ENCODE results near the gene TRIO. TPM values are rescaled to one million over a fixed set of nuclear protein-coding genes. Genes with fewer than 3 reads are reported as not detected.

TRIO gene
- polyA plus RNA-seq, 2 donors = 10.3 to 22.8 TPM

DNA sequence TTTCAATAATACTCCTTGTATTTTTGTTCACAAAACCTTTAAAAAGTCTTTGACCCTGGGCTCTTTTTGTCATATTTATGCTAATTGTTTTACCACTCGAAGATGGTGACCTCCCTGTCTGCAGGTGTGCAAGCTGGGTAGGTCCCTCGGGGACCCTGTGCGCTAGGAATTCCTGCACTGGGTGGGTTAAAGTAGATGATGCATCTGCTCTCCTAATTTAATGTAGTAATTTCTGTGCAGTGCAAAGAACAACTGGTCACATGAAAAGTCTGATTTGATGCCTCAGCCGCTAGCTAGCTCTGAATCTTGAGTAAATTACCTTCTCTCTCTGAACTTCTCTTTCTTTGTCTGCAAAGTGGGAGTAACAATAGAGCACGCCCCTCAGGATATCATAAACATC, 299.4 kb downstream of the TRIO start:
- Histone ChIP-seq H3K4me3 (ENCODE audit: low read depth in 1 of 2, low read length in 2 of 2) (no peak overlapping the region), H3K36me3 (ENCODE audit: control insufficient read depth in 2 of 2, insufficient read depth in 2 of 2, low read length in 1 of 2) (peaks cover 0 to 2% of the 10 kb centered on the region in 2 donors), H3K27ac (ENCODE audit: low read depth in 2 of 2, low read length in 1 of 2) (no peak overlapping the region), H3K27me3 (ENCODE audit: control insufficient read depth in 1 of 2, insufficient read depth in 2 of 2, low read length in 2 of 2) (no peaks in the 10 kb centered on the region), H3K9me3 (ENCODE audit: control insufficient read depth in 2 of 2, insufficient read depth in 1 of 2, low read depth in 1 of 2, low read length in 1 of 2) (no peaks in the 10 kb centered on the region), H3K4me1 (ENCODE audit: control insufficient read depth in 2 of 2, insufficient read depth in 2 of 2, low read length in 1 of 2) (no peaks in the 10 kb centered on the region)
- WGBS, 2 donors = 83 to 85% methylated on average over 5 of the region's 5 CpGs

DNA sequence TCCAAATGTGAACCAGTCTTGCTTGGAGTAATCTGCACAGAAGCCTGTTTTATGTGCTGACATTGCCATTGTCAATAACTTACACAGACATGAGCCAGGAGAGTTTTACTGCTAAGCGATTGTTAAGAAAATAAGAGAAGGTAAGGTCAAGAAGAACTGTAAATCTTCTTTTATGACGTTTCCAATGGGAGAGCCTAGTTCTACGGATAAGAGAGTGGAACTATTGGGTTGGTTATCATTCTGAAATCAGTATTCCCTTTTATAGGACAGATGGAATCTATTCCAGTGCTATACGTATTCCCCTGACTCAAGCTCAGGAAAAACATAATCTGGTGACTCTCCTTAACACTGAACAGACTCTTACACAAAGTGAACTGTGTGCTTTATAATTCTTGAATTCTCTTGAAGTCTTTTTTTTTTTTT, 300.5 kb downstream of the TRIO start:
- H3K4me3 ChIP-seq (ENCODE audit: low read depth in 1 of 2, low read length in 2 of 2) = no peak overlapping the region
- H3K4me1 ChIP-seq (ENCODE audit: control insufficient read depth in 2 of 2, insufficient read depth in 2 of 2, low read length in 1 of 2) = peaks cover 0 to 3% of the 10 kb centered on the region in 2 donors
- 81 to 87% methylated on average over 4 of the region's 4 CpGs for WGBS, 2 donors
- H3K27ac ChIP-seq (ENCODE audit: low read depth in 2 of 2, low read length in 1 of 2) = no peak overlapping the region
- H3K27me3 ChIP-seq (ENCODE audit: control insufficient read depth in 1 of 2, insufficient read depth in 2 of 2, low read length in 2 of 2) = no peaks in the 10 kb centered on the region
- H3K9me3 ChIP-seq (ENCODE audit: control insufficient read depth in 2 of 2, insufficient read depth in 1 of 2, low read depth in 1 of 2, low read length in 1 of 2) = no peaks in the 10 kb centered on the region
- peaks cover 0 to 2% of the 10 kb centered on the region in 2 donors for H3K36me3 ChIP-seq (ENCODE audit: control insufficient read depth in 2 of 2, insufficient read depth in 2 of 2, low read length in 1 of 2)

DNA sequence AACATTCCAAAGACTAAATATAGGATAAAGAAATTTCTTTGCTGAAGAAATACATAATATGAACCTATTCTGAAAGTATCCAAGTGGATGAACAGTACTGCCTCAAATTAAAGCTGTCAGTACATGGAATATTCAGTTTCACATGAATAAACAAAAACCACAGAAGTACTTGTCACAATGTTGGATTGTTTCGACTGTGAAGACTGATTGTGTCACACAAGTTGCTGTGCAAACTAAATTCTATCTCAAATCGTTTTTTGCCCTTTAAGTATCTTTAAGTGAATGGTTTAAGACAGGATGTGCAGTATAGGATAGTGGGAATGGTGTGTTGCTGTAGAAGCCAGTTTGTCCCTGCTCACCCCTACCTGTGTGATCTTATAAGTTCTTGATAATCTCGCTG, 301.0 kb downstream of the TRIO start:
- Histone ChIP-seq H3K27me3 (ENCODE audit: control insufficient read depth in 1 of 2, insufficient read depth in 2 of 2, low read length in 2 of 2) (no peaks in the 10 kb centered on the region), H3K9me3 (ENCODE audit: control insufficient read depth in 2 of 2, insufficient read depth in 1 of 2, low read depth in 1 of 2, low read length in 1 of 2) (no peaks in the 10 kb centered on the region), H3K27ac (ENCODE audit: low read depth in 2 of 2, low read length in 1 of 2) (no peak overlapping the region), H3K36me3 (ENCODE audit: control insufficient read depth in 2 of 2, insufficient read depth in 2 of 2, low read length in 1 of 2) (peaks cover 0 to 2% of the 10 kb centered on the region in 2 donors), H3K4me1 (ENCODE audit: control insufficient read depth in 2 of 2, insufficient read depth in 2 of 2, low read length in 1 of 2) (peaks cover 0 to 5% of the 10 kb centered on the region in 2 donors), H3K4me3 (ENCODE audit: low read depth in 1 of 2, low read length in 2 of 2) (no peak overlapping the region)
- 65 to 71% methylated on average over 3 of the region's 3 CpGs for WGBS, 2 donors

DNA sequence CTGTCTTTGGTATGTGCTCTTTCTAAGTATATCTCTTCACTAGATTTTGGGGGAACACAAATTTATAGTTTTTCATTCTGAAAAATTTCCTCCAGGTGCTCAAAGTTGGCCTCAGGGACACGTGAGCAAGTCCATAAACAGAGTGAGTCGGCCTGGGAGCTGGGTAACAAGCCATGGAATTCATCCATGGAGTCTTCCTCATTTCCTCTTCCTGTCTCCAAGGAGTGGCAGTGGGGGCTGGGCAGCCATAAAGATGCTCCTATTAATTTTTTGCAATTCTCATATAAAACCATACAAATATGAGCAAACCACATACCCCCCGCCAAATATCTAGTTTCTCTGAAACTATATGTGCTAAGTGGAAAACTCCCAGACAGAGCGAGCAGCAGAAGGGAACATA, 301.9 kb downstream of the TRIO start:
- Histone ChIP-seq H3K27ac (ENCODE audit: low read depth in 2 of 2, low read length in 1 of 2) (no peak overlapping the region), H3K9me3 (ENCODE audit: control insufficient read depth in 2 of 2, insufficient read depth in 1 of 2, low read depth in 1 of 2, low read length in 1 of 2) (no peaks in the 10 kb centered on the region), H3K4me1 (ENCODE audit: control insufficient read depth in 2 of 2, insufficient read depth in 2 of 2, low read length in 1 of 2) (peaks cover 0 to 8% of the 10 kb centered on the region in 2 donors), H3K4me3 (ENCODE audit: low read depth in 1 of 2, low read length in 2 of 2) (no peak overlapping the region), H3K27me3 (ENCODE audit: control insufficient read depth in 1 of 2, insufficient read depth in 2 of 2, low read length in 2 of 2) (no peaks in the 10 kb centered on the region), H3K36me3 (ENCODE audit: control insufficient read depth in 2 of 2, insufficient read depth in 2 of 2, low read length in 1 of 2) (peaks cover 0 to 2% of the 10 kb centered on the region in 2 donors)
- 69 to 72% methylated on average over 4 of the region's 4 CpGs for WGBS, 2 donors

DNA sequence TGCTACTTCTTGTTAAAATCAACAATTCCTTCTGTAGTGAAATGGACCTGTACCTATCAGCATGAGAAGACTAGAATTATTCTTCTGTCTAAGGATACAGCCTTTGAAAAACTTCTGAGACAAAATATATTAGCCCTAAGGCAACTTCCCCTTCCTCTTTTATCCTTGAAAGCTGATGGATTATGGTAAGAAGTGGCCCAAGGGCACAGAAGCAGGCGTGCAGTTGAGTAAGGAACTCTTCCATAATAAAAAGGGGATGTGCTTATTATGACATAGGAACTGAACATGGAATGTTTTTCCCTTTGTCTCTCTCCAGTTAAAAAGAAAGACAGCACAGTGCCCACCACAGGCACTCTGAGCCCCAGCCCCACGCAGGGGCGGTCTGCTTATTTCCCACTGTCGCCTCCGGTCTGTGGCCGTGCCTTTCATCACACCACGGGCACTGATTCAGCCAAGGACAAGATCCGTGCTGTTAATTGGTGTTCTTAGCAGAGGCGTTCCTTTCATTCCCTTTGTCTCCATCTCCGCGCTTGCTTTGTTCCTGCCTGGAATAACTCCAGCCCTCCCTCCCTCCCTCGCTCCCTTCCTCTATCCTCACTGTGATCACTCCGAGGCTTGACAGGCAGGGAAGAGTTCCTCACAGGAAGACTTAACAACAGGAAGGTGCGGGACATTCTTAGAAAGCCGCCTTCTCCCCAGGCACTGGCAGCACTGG, 302.6 kb downstream of the TRIO start:
- Histone ChIP-seq H3K9me3 (ENCODE audit: control insufficient read depth in 2 of 2, insufficient read depth in 1 of 2, low read depth in 1 of 2, low read length in 1 of 2) (no peaks in the 10 kb centered on the region), H3K36me3 (ENCODE audit: control insufficient read depth in 2 of 2, insufficient read depth in 2 of 2, low read length in 1 of 2) (no peaks in the 10 kb centered on the region), H3K27me3 (ENCODE audit: control insufficient read depth in 1 of 2, insufficient read depth in 2 of 2, low read length in 2 of 2) (no peaks in the 10 kb centered on the region), H3K4me1 (ENCODE audit: control insufficient read depth in 2 of 2, insufficient read depth in 2 of 2, low read length in 1 of 2) (peaks cover 0 to 8% of the 10 kb centered on the region in 2 donors), H3K27ac (ENCODE audit: low read depth in 2 of 2, low read length in 1 of 2) (peak overlapping the region in 1 of 2 donors; percentile 47), H3K4me3 (ENCODE audit: low read depth in 1 of 2, low read length in 2 of 2) (no peak overlapping the region)
- WGBS, 2 donors = 42 to 60% methylated on average over 15 of the region's 15 CpGs

DNA sequence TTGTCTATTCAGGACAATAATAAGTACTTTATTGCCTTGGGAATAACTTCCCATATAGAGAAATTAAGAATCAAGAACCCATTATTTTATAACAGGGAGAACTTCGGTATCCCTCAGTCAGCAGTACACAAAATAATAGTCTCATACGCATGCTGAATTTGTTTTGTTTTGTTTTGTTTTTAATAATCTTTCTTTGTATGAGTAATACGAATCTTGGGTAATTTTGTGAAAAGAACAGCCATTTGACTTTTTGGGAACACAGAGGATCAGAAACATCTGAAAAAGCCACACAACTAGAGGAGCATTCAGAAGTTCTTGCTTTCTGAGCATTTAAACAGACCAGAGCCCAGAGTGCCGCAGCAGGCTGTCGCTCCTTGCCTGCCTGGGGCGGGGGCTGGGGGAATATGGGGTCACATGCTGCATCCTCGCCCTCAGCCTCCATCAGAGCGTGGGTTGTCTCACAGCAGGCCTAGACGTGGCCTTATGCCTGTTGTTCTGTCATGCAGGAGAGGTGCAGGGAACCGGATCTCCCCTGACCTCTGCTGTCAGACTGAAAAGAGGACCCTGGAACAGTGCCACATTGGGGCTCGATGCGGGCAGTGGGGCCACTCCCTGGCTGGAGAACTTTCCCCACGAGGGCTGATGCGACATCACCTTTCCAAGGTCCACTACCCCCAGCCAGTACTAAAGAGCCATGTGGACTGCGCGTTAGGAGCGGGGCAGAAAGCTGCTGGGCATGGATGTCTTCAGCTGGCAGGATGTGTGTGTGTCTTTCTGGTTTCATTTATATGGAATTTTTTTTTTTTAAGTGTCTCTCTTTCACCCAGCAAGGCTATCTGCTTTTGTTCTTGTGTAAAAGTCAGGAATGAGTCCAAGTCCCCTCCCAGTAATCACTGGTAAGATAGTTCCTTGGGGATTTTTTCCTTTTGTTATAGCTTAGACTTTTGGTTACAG, 305.1 kb downstream of the TRIO start:
- Histone ChIP-seq H3K36me3 (ENCODE audit: control insufficient read depth in 2 of 2, insufficient read depth in 2 of 2, low read length in 1 of 2) (no peaks in the 10 kb centered on the region), H3K4me1 (ENCODE audit: control insufficient read depth in 2 of 2, insufficient read depth in 2 of 2, low read length in 1 of 2) (peaks cover 0 to 8% of the 10 kb centered on the region in 2 donors), H3K9me3 (ENCODE audit: control insufficient read depth in 2 of 2, insufficient read depth in 1 of 2, low read depth in 1 of 2, low read length in 1 of 2) (no peaks in the 10 kb centered on the region), H3K27ac (ENCODE audit: low read depth in 2 of 2, low read length in 1 of 2) (peak overlapping the region; percentile 17 to 25), H3K4me3 (ENCODE audit: low read depth in 1 of 2, low read length in 2 of 2) (no peak overlapping the region), H3K27me3 (ENCODE audit: control insufficient read depth in 1 of 2, insufficient read depth in 2 of 2, low read length in 2 of 2) (no peaks in the 10 kb centered on the region)
- WGBS, 2 donors = 70 to 74% methylated on average over 17 of the region's 17 CpGs

DNA sequence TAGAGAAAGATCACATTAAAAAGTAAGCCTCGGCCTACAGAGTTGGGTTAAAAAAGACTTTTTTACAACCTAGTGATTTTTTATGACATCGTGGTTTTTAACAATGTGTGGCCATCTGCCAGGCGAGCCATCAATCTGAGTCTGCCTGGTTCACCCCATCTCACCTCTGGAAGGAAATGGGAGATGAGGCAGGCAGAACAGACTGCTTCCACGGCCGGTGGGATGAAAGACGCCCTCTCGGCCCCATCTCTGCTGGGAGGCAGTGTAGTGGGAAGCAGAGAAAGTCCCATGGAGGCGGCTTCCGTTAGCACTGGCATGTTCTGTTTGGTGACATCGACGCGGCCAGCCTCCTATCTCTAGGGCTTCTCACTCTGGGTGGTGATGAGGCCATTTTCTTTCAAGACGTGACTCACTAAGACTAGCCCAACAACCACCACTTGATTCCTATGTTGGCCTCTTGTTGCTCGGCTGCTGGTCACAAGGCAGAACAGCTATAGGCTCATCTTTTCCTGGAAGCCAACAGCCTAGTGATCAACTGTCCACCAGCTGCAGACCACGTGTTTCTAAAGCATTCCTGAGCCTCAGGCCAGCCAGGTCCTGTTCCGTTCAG, 306.0 kb downstream of the TRIO start:
- 79 to 81% methylated on average over 16 of the region's 16 CpGs for WGBS, 2 donors
- no peaks in the 10 kb centered on the region for H3K9me3 ChIP-seq (ENCODE audit: control insufficient read depth in 2 of 2, insufficient read depth in 1 of 2, low read depth in 1 of 2, low read length in 1 of 2)
- peak overlapping the region; percentile 47 to 56 for H3K27ac ChIP-seq (ENCODE audit: low read depth in 2 of 2, low read length in 1 of 2)
- no peaks in the 10 kb centered on the region for H3K27me3 ChIP-seq (ENCODE audit: control insufficient read depth in 1 of 2, insufficient read depth in 2 of 2, low read length in 2 of 2)
- no peaks in the 10 kb centered on the region for H3K36me3 ChIP-seq (ENCODE audit: control insufficient read depth in 2 of 2, insufficient read depth in 2 of 2, low read length in 1 of 2)
- H3K4me1 ChIP-seq (ENCODE audit: control insufficient read depth in 2 of 2, insufficient read depth in 2 of 2, low read length in 1 of 2) = peaks cover 0 to 8% of the 10 kb centered on the region in 2 donors
- no peak overlapping the region for H3K4me3 ChIP-seq (ENCODE audit: low read depth in 1 of 2, low read length in 2 of 2)

DNA sequence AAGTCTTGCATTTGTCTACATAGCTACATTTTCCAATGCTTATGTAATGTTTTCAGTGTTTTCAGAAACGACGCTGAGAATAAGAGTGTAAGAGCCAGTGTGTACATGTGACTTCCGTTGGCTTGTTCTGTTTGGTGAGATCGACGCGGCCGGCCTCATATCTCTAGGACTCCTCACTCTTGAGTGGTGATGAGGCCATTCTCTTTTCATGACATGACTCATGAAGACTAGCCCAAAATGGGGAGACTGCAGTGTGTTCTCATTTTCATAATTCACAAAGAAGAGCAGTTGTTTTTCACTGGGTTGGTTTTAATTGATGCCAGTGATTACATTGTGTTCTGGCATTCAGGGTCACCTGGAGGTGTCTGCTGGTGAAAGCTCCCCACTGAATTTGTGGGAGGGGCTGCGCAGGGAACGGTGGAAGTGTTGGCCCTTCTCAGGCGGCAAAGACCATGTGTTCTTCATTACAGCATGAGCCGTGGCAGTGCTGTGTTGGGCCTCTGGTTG, 306.9 kb downstream of the TRIO start:
- peaks cover 0 to 8% of the 10 kb centered on the region in 2 donors for H3K4me1 ChIP-seq (ENCODE audit: control insufficient read depth in 2 of 2, insufficient read depth in 2 of 2, low read length in 1 of 2)
- H3K36me3 ChIP-seq (ENCODE audit: control insufficient read depth in 2 of 2, insufficient read depth in 2 of 2, low read length in 1 of 2) = no peaks in the 10 kb centered on the region
- no peak overlapping the region for H3K4me3 ChIP-seq (ENCODE audit: low read depth in 1 of 2, low read length in 2 of 2)

DNA sequence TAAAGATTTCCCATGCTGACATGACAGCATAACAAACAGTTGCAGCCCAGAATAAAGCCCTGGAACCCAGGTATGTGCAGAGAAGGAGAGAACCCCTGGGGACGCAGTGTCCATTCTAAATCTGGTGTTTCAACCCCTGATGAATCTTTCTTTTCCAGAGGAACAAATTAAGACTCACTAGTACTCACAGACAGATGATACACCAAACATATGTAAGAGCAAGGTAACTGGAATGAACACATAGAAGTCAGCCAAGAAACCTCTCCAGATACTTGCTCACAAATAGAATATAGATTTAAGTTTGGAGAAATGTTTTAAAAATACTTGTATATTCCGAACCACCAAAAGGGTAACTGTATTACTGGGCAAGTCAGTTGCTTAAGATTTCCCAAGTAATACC, 307.6 kb downstream of the TRIO start:
- no peak overlapping the region for H3K4me3 ChIP-seq (ENCODE audit: low read depth in 1 of 2, low read length in 2 of 2)
- no peaks in the 10 kb centered on the region for H3K27me3 ChIP-seq (ENCODE audit: control insufficient read depth in 1 of 2, insufficient read depth in 2 of 2, low read length in 2 of 2)
- WGBS, 2 donors = 94 to 96% methylated on average over 2 of the region's 2 CpGs
- H3K36me3 ChIP-seq (ENCODE audit: control insufficient read depth in 2 of 2, insufficient read depth in 2 of 2, low read length in 1 of 2) = no peaks in the 10 kb centered on the region
- no peak overlapping the region for H3K27ac ChIP-seq (ENCODE audit: low read depth in 2 of 2, low read length in 1 of 2)
- peaks cover 0 to 8% of the 10 kb centered on the region in 2 donors for H3K4me1 ChIP-seq (ENCODE audit: control insufficient read depth in 2 of 2, insufficient read depth in 2 of 2, low read length in 1 of 2)
- no peaks in the 10 kb centered on the region for H3K9me3 ChIP-seq (ENCODE audit: control insufficient read depth in 2 of 2, insufficient read depth in 1 of 2, low read depth in 1 of 2, low read length in 1 of 2)

More for the DNA sequence above, 306.9 kb downstream of the TRIO start:
- Histone ChIP-seq H3K9me3 (ENCODE audit: control insufficient read depth in 2 of 2, insufficient read depth in 1 of 2, low read depth in 1 of 2, low read length in 1 of 2) (no peaks in the 10 kb centered on the region), H3K27ac (ENCODE audit: low read depth in 2 of 2, low read length in 1 of 2) (peak overlapping the region; percentile 2 to 36), H3K27me3 (ENCODE audit: control insufficient read depth in 1 of 2, insufficient read depth in 2 of 2, low read length in 2 of 2) (no peaks in the 10 kb centered on the region)
- 71 to 80% methylated on average over 11 of the region's 11 CpGs for WGBS, 2 donors

All from esophagus (tissue), 2 donors.